HEK293 (cell line): Measurements from ENCODE around the gene MAGI1.

Source experiments
- CTCF ChIA-PET: fragments of 350-600 bp; formaldehyde crosslinking; extraction: SDS; loops from one replicate; lab custom pipeline; 2021; ENCODE audit warnings: antibody characterized with exemption; lab: Yijun Ruan, JAX
- POLR2A ChIA-PET: fragments of 300-600 bp; formaldehyde crosslinking; extraction: SDS; loops from one replicate; lab custom pipeline; 2020; ENCODE audit warnings: antibody characterized with exemption, inconsistent platforms; lab: Yijun Ruan, JAX
- H3K27ac ChIP-seq: fragments of 200-500 bp; sonication (Bioruptor generic); 2 replicates; pipeline ENCODE4 v1.5.1; 2014; ENCODE audit warnings: low read depth, low read length, control low read depth, inconsistent platforms; ENCODE audit errors: extremely low read depth
- H3K36me3 ChIP-seq, 2 experiments: fragments of 200-500 bp in 1 of 2; sonication (Bioruptor generic) in 1 of 2; 1 replicate in 1 of 2; 2 replicates in 1 of 2; pipeline ENCODE4 v1.5.1; 2014 to 2017; ENCODE audit warnings: inconsistent platforms in 2 of 2, low read length in 2 of 2; ENCODE audit not compliant: control insufficient read depth in 2 of 2, insufficient read depth in 1 of 2
- H3K4me1 ChIP-seq: fragments of 200-500 bp; sonication (Bioruptor generic); 2 replicates; pipeline ENCODE4 v1.5.1; 2014; ENCODE audit warnings: mild to moderate bottlenecking, low read length, inconsistent platforms; ENCODE audit not compliant: control insufficient read depth, insufficient read depth
- H3K4me3 ChIP-seq: 2 replicates; pipeline ENCODE4 v1.5.1; 2011; ENCODE audit warnings: low read depth, mild to moderate bottlenecking, control low read depth, low read length, moderate library complexity
- H3K9me3 ChIP-seq: fragments of 200-500 bp; sonication (Bioruptor generic); 2 replicates; pipeline ENCODE4 v1.5.1; 2014; ENCODE audit warnings: low read depth, low read length, inconsistent platforms; ENCODE audit not compliant: control insufficient read depth, insufficient read depth
- BCL11A ChIP-seq: fragments of 450-650 bp; formaldehyde crosslinking; IDR thresholded peaks from 2 replicates; pipeline ENCODE4 v1.5.1; 2016; ENCODE audit warnings: low read depth, missing biosample characterization, missing genetic modification characterization
- GFI1B ChIP-seq: fragments of 450-650 bp; formaldehyde crosslinking; IDR thresholded peaks from 2 replicates; pipeline ENCODE4 v1.5.1; 2016; ENCODE audit warnings: missing biosample characterization, missing genetic modification characterization
- GLIS2 ChIP-seq: fragments of 450-650 bp; formaldehyde crosslinking; IDR thresholded peaks from 2 replicates; pipeline ENCODE4 v1.5.1; 2016; ENCODE audit warnings: missing biosample characterization, missing genetic modification characterization
- HOXD13 ChIP-seq: sonication (generic); formaldehyde crosslinking; IDR thresholded peaks from 2 replicates; pipeline ENCODE4 v1.8.0; 2022; ENCODE audit warnings: missing genetic modification reagents, borderline replicate concordance
- SALL2 ChIP-seq: fragments of 450-650 bp; formaldehyde crosslinking; IDR thresholded peaks from 2 replicates; pipeline ENCODE4 v1.5.0; 2017; ENCODE audit warnings: missing biosample characterization, mild to moderate bottlenecking, missing genetic modification characterization, borderline replicate concordance
- TCF7L2 ChIP-seq: IDR thresholded peaks from 2 replicates; pipeline ENCODE4 v1.6.1; 2011; ENCODE audit warnings: low read depth, mild to moderate bottlenecking, inconsistent platforms, low read length, moderate library complexity, borderline replicate concordance
- ZBTB7A ChIP-seq: fragments of 450-650 bp; formaldehyde crosslinking; IDR thresholded peaks from 2 replicates; pipeline ENCODE4 v1.5.1; 2016; ENCODE audit warnings: low read depth, missing biosample characterization, missing genetic modification characterization
- ZNF138 ChIP-seq: fragments of 450-650 bp; formaldehyde crosslinking; IDR thresholded peaks from 2 replicates; pipeline ENCODE4 v1.5.1; 2016; ENCODE audit warnings: missing biosample characterization, missing genetic modification characterization, borderline replicate concordance
- ZNF16 ChIP-seq: fragments of 450-650 bp; formaldehyde crosslinking; IDR thresholded peaks from 2 replicates; pipeline ENCODE4 v1.5.1; 2016; ENCODE audit warnings: low read depth, missing biosample characterization, missing genetic modification characterization
- ZNF350 ChIP-seq: fragments of 450-650 bp; formaldehyde crosslinking; IDR thresholded peaks from 2 replicates; pipeline ENCODE4 v1.5.0; 2017; ENCODE audit warnings: missing biosample characterization, mild to moderate bottlenecking, missing genetic modification characterization
- ZNF621 ChIP-seq: fragments of 450-650 bp; formaldehyde crosslinking; IDR thresholded peaks from 2 replicates; pipeline ENCODE4 v1.5.1; 2017; ENCODE audit warnings: missing biosample characterization, missing genetic modification characterization
- ZNF670 ChIP-seq: fragments of 450-650 bp; formaldehyde crosslinking; IDR thresholded peaks from 2 replicates; pipeline ENCODE4 v1.5.1; 2016; ENCODE audit warnings: missing biosample characterization, missing genetic modification characterization, low read depth
- ZNF791 ChIP-seq: fragments of 450-650 bp; formaldehyde crosslinking; IDR thresholded peaks from 2 replicates; pipeline ENCODE4 v1.5.1; 2016; ENCODE audit warnings: missing biosample characterization, missing genetic modification characterization
- TF ChIP-seq, protein P1 (sequence below): fragments of 450-650 bp; formaldehyde crosslinking; IDR thresholded peaks from 2 replicates; pipeline ENCODE4 v1.5.1; 2017; ENCODE audit warnings: missing biosample characterization, missing genetic modification characterization
- TF ChIP-seq, protein P2 (sequence below): fragments of 450-650 bp; formaldehyde crosslinking; IDR thresholded peaks from 2 replicates; pipeline ENCODE4 v1.5.1; 2016; ENCODE audit warnings: missing biosample characterization, missing genetic modification characterization, borderline replicate concordance
- TF ChIP-seq, protein P3 (sequence below): fragments of 450-650 bp; formaldehyde crosslinking; IDR thresholded peaks from 2 replicates; pipeline ENCODE4; 2016; ENCODE audit warnings: missing biosample characterization, missing genetic modification characterization
- TF ChIP-seq, protein P4 (sequence below): fragments of 450-650 bp; formaldehyde crosslinking; IDR thresholded peaks from 2 replicates; pipeline ENCODE4 v1.5.0; 2017; ENCODE audit warnings: missing biosample characterization, missing genetic modification characterization, borderline replicate concordance
- TF ChIP-seq, protein P5 (sequence below): fragments of 450-650 bp; formaldehyde crosslinking; IDR thresholded peaks from 2 replicates; pipeline ENCODE4 v1.5.1; 2016; ENCODE audit warnings: missing biosample characterization, missing genetic modification characterization
- TF ChIP-seq, protein P6 (sequence below): fragments of 450-650 bp; formaldehyde crosslinking; IDR thresholded peaks from 2 replicates; pipeline ENCODE4 v1.5.1; 2016; ENCODE audit warnings: missing biosample characterization, missing genetic modification characterization, borderline replicate concordance

Gene MAGI1

DNA sequence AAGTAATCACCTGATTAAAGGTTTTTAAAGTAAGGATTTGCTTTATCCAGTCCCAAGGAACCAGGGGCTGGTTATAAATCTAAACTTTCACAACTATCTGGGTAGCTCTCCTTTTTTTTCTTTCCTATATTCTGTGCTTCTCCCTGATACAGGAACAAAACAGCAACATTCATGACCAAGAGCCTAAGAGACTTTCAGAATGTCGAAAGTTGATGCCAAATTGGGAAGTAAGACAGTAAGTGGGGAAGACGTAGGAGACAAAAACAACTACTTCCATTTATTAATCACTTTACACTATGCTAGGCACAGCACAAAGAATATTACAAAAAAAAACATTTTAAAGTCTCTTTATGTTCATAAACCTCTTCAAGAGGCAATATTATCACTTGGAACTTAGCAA is 211.6 kb downstream of the MAGI1 start:
- Histone ChIP-seq H3K36me3 (no peaks in the 10 kb centered on the region), H3K4me3 (no peak overlapping the region), H3K27ac (no peak overlapping the region), H3K9me3 (no peaks in the 10 kb centered on the region), H3K4me1 (no peaks in the 10 kb centered on the region)
- POLR2A ChIA-PET, result no interaction called here
- TF ChIP-seq ZNF16 (tag by site-specific recombination) (no peak), ZBTB7A (tag by site-specific recombination) (no peak), GLIS2 (tag by site-specific recombination) (no peak), BCL11A (no peak), ZNF350 (tag by site-specific recombination) (no peak), HOXD13 (no peak), ZNF791 (tag by site-specific recombination) (no peak), TCF7L2 (no peak)
- TF ChIP-seq, protein P1, sequence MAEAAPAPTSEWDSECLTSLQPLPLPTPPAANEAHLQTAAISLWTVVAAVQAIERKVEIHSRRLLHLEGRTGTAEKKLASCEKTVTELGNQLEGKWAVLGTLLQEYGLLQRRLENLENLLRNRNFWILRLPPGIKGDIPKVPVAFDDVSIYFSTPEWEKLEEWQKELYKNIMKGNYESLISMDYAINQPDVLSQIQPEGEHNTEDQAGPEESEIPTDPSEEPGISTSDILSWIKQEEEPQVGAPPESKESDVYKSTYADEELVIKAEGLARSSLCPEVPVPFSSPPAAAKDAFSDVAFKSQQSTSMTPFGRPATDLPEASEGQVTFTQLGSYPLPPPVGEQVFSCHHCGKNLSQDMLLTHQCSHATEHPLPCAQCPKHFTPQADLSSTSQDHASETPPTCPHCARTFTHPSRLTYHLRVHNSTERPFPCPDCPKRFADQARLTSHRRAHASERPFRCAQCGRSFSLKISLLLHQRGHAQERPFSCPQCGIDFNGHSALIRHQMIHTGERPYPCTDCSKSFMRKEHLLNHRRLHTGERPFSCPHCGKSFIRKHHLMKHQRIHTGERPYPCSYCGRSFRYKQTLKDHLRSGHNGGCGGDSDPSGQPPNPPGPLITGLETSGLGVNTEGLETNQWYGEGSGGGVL (tag by site-specific recombination), result no peak
- TF ChIP-seq, protein P2, sequence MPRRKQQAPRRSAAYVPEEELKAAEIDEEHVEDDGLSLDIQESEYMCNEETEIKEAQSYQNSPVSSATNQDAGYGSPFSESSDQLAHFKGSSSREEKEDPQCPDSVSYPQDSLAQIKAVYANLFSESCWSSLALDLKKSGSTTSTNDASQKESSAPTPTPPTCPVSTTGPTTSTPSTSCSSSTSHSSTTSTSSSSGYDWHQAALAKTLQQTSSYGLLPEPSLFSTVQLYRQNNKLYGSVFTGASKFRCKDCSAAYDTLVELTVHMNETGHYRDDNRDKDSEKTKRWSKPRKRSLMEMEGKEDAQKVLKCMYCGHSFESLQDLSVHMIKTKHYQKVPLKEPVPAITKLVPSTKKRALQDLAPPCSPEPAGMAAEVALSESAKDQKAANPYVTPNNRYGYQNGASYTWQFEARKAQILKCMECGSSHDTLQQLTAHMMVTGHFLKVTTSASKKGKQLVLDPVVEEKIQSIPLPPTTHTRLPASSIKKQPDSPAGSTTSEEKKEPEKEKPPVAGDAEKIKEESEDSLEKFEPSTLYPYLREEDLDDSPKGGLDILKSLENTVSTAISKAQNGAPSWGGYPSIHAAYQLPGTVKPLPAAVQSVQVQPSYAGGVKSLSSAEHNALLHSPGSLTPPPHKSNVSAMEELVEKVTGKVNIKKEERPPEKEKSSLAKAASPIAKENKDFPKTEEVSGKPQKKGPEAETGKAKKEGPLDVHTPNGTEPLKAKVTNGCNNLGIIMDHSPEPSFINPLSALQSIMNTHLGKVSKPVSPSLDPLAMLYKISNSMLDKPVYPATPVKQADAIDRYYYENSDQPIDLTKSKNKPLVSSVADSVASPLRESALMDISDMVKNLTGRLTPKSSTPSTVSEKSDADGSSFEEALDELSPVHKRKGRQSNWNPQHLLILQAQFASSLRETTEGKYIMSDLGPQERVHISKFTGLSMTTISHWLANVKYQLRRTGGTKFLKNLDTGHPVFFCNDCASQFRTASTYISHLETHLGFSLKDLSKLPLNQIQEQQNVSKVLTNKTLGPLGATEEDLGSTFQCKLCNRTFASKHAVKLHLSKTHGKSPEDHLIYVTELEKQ (tag by site-specific recombination), result no peak
- TF ChIP-seq, protein P3, sequence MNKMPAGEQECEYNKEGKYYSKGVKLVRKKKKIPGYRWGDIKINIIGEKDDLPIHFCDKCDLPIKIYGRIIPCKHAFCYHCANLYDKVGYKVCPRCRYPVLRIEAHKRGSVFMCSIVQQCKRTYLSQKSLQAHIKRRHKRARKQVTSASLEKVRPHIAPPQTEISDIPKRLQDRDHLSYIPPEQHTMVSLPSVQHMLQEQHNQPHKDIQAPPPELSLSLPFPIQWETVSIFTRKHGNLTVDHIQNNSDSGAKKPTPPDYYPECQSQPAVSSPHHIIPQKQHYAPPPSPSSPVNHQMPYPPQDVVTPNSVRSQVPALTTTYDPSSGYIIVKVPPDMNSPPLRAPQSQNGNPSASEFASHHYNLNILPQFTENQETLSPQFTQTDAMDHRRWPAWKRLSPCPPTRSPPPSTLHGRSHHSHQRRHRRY (tag by site-specific recombination), result no peak
- TF ChIP-seq, protein P4, sequence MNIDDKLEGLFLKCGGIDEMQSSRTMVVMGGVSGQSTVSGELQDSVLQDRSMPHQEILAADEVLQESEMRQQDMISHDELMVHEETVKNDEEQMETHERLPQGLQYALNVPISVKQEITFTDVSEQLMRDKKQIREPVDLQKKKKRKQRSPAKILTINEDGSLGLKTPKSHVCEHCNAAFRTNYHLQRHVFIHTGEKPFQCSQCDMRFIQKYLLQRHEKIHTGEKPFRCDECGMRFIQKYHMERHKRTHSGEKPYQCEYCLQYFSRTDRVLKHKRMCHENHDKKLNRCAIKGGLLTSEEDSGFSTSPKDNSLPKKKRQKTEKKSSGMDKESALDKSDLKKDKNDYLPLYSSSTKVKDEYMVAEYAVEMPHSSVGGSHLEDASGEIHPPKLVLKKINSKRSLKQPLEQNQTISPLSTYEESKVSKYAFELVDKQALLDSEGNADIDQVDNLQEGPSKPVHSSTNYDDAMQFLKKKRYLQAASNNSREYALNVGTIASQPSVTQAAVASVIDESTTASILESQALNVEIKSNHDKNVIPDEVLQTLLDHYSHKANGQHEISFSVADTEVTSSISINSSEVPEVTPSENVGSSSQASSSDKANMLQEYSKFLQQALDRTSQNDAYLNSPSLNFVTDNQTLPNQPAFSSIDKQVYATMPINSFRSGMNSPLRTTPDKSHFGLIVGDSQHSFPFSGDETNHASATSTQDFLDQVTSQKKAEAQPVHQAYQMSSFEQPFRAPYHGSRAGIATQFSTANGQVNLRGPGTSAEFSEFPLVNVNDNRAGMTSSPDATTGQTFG, result no peak
- TF ChIP-seq, protein P5, sequence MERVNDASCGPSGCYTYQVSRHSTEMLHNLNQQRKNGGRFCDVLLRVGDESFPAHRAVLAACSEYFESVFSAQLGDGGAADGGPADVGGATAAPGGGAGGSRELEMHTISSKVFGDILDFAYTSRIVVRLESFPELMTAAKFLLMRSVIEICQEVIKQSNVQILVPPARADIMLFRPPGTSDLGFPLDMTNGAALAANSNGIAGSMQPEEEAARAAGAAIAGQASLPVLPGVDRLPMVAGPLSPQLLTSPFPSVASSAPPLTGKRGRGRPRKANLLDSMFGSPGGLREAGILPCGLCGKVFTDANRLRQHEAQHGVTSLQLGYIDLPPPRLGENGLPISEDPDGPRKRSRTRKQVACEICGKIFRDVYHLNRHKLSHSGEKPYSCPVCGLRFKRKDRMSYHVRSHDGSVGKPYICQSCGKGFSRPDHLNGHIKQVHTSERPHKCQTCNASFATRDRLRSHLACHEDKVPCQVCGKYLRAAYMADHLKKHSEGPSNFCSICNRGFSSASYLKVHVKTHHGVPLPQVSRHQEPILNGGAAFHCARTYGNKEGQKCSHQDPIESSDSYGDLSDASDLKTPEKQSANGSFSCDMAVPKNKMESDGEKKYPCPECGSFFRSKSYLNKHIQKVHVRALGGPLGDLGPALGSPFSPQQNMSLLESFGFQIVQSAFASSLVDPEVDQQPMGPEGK (tag by site-specific recombination), result no peak
- CTCF ChIA-PET, result no interaction called here

DNA sequence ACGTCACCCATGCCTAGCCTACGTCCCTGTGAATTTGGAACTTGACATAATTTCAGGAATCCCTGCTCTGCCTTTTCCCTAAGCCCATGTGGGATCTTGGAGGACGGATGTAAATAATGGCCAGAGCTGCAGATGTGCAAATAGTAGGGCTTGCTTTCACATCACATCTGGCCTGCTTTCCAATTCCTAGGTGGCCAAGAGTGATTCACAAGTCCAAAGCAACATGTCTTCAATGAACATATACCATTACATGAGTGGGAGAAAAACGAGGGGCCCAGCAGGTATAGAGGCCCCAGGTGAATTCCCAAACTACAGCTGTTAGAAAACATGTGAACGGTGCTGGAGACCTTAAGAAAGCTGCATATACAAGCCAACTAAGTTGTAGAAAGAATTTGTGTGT is 214.6 kb downstream of the MAGI1 start:
- ChIA-PET CTCF (no interaction called here), POLR2A (no interaction called here)
- H3K36me3 ChIP-seq, result no peaks in the 10 kb centered on the region
- H3K4me3 ChIP-seq, result no peak overlapping the region
- no peaks in the 10 kb centered on the region for H3K4me1 ChIP-seq
- H3K27ac ChIP-seq, result no peak overlapping the region
- no peaks in the 10 kb centered on the region for H3K9me3 ChIP-seq
- TF ChIP-seq SALL2 (no peak), ZNF670 (tag by site-specific recombination) (no peak), GFI1B (no peak), ZNF138 (tag by site-specific recombination) (no peak), ZNF621 (no peak)
- TF ChIP-seq, protein P6, sequence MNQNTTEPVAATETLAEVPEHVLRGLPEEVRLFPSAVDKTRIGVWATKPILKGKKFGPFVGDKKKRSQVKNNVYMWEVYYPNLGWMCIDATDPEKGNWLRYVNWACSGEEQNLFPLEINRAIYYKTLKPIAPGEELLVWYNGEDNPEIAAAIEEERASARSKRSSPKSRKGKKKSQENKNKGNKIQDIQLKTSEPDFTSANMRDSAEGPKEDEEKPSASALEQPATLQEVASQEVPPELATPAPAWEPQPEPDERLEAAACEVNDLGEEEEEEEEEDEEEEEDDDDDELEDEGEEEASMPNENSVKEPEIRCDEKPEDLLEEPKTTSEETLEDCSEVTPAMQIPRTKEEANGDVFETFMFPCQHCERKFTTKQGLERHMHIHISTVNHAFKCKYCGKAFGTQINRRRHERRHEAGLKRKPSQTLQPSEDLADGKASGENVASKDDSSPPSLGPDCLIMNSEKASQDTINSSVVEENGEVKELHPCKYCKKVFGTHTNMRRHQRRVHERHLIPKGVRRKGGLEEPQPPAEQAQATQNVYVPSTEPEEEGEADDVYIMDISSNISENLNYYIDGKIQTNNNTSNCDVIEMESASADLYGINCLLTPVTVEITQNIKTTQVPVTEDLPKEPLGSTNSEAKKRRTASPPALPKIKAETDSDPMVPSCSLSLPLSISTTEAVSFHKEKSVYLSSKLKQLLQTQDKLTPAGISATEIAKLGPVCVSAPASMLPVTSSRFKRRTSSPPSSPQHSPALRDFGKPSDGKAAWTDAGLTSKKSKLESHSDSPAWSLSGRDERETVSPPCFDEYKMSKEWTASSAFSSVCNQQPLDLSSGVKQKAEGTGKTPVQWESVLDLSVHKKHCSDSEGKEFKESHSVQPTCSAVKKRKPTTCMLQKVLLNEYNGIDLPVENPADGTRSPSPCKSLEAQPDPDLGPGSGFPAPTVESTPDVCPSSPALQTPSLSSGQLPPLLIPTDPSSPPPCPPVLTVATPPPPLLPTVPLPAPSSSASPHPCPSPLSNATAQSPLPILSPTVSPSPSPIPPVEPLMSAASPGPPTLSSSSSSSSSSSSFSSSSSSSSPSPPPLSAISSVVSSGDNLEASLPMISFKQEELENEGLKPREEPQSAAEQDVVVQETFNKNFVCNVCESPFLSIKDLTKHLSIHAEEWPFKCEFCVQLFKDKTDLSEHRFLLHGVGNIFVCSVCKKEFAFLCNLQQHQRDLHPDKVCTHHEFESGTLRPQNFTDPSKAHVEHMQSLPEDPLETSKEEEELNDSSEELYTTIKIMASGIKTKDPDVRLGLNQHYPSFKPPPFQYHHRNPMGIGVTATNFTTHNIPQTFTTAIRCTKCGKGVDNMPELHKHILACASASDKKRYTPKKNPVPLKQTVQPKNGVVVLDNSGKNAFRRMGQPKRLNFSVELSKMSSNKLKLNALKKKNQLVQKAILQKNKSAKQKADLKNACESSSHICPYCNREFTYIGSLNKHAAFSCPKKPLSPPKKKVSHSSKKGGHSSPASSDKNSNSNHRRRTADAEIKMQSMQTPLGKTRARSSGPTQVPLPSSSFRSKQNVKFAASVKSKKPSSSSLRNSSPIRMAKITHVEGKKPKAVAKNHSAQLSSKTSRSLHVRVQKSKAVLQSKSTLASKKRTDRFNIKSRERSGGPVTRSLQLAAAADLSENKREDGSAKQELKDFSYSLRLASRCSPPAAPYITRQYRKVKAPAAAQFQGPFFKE (tag by site-specific recombination), result no peak
